ENCODE measurements around the gene GLUL. TPM values are rescaled to one million over a fixed set of nuclear protein-coding genes. Genes with fewer than 3 reads are reported as not detected.
A peak's percentile ranks its signal among the peaks of the same experiment; 100 is the strongest.

The GLUL gene
- total RNA-seq, 2 experiments from 2014 or later: 50.6 to 52.8 TPM

DNA sequence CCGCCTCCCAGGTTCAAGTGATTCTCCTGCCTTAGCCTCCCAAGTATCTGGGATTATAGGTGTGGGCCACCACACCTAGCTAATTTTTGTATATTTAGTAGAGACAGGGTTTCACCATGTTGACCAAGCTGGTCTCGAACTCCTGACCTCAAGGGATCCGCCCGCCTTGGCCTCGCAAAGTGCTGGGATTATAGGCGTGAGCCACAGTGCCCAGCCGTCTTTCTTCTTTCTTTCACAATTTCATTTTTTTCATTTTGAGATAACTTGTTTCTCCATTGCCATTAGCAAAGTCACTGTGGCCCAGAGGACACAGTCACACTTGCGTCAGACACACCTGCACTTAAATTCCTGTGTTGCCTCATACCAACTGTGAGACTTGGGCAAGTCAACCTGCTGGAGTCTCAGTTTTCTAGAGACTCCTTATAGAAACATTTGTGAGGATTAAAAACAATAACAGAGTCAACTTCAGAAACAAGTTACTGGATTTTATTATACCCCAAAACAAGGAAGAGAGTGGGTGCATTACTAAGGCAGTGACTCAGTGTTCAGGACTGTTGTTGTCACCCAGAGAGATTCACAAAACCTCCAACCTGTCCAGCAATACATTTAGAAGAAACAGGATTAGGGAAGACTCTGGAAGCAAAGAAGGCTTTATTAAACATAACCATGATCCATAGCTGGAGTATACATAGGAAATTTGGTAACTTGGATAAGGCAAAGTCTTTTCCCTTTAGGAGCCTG is 6.2 kb upstream of the GLUL start:
- H3K9me3 Mint-ChIP-seq: no peaks in the 10 kb centered on the region
- ChIA-PET POLR2A (no interaction called here), CTCF (interaction anchor here (1.0 to 9.1 kb wide), 14 partner anchors 9 to 430 kb away, joined by 3 to 270 read pairs (median 6); partner anchors contain the start of gene RGSL1)
- intact Hi-C loops (cut with micrococcal nuclease): no loop called here
- H3K4me1 Mint-ChIP-seq (ENCODE audit: low read depth): peaks cover 4% of the 10 kb centered on the region
- no peak overlapping the region for H3K4me3 Mint-ChIP-seq
- TF ChIP-seq CTCF (IDR thresholded peaks at IDR 0.05): no peak
- DNase-seq (no peak), ATAC-seq (no peak)
- H3K27me3 Mint-ChIP-seq: peaks cover 15% of the 10 kb centered on the region
- no peak overlapping the region for H3K27ac Mint-ChIP-seq
- H3K36me3 Mint-ChIP-seq (ENCODE audit: low read depth): no peaks in the 10 kb centered on the region

GRCh38 chr1:182395906-182396305 is 4.3 kb upstream of the GLUL start:
- no peaks in the 10 kb centered on the region for H3K36me3 Mint-ChIP-seq (ENCODE audit: low read depth)
- DNase-seq: no peak
- intact Hi-C loops (cut with micrococcal nuclease): loop anchor here (1.0 kb wide), 2 partner anchors 253 to 311 kb away; no protein-coding TSS in a partner anchor
- peaks cover 18% of the 10 kb centered on the region for H3K27me3 Mint-ChIP-seq
- CTCF ChIA-PET: interaction anchor here (0.6 to 9.1 kb wide), 20 partner anchors 9 to 397 kb away, joined by 3 to 270 read pairs (median 8); no protein-coding TSS in a partner anchor
- H3K4me1 Mint-ChIP-seq (ENCODE audit: low read depth): peaks cover 9% of the 10 kb centered on the region
- TF ChIP-seq CTCF (IDR thresholded peaks at IDR 0.05): no peak
- ATAC-seq: no peak
- H3K9me3 Mint-ChIP-seq: no peaks in the 10 kb centered on the region
- no peak overlapping the region for H3K4me3 Mint-ChIP-seq
- POLR2A ChIA-PET: interaction anchor here (1.4 to 1.5 kb wide), 2 partner anchors 253 to 311 kb away, joined by 4 to 5 read pairs; no protein-coding TSS in a partner anchor
- H3K27ac Mint-ChIP-seq: no peak overlapping the region

- no peak overlapping the region for H3K4me3 Mint-ChIP-seq
- peaks cover 27% of the 10 kb centered on the region for H3K27me3 Mint-ChIP-seq
- TF ChIP-seq CTCF (IDR thresholded peaks at IDR 0.05): no peak
- no peak overlapping the region for H3K27ac Mint-ChIP-seq
- DNase-seq (no peak), ATAC-seq (no peak)
- H3K4me1 Mint-ChIP-seq (ENCODE audit: low read depth): peaks cover 17% of the 10 kb centered on the region
- CTCF ChIA-PET: interaction anchor here (1.4 to 9.1 kb wide), 4 partner anchors 251 to 313 kb away, joined by 8 to 270 read pairs (median 42); no protein-coding TSS in a partner anchor
- peaks cover 7% of the 10 kb centered on the region for H3K36me3 Mint-ChIP-seq (ENCODE audit: low read depth)
- POLR2A ChIA-PET: no interaction called here
- intact Hi-C loops (cut with micrococcal nuclease): no loop called here
- H3K9me3 Mint-ChIP-seq: no peaks in the 10 kb centered on the region
These were observed 2.6 kb upstream of the GLUL start for GRCh38 chr1:182394055-182394775.

DNA sequence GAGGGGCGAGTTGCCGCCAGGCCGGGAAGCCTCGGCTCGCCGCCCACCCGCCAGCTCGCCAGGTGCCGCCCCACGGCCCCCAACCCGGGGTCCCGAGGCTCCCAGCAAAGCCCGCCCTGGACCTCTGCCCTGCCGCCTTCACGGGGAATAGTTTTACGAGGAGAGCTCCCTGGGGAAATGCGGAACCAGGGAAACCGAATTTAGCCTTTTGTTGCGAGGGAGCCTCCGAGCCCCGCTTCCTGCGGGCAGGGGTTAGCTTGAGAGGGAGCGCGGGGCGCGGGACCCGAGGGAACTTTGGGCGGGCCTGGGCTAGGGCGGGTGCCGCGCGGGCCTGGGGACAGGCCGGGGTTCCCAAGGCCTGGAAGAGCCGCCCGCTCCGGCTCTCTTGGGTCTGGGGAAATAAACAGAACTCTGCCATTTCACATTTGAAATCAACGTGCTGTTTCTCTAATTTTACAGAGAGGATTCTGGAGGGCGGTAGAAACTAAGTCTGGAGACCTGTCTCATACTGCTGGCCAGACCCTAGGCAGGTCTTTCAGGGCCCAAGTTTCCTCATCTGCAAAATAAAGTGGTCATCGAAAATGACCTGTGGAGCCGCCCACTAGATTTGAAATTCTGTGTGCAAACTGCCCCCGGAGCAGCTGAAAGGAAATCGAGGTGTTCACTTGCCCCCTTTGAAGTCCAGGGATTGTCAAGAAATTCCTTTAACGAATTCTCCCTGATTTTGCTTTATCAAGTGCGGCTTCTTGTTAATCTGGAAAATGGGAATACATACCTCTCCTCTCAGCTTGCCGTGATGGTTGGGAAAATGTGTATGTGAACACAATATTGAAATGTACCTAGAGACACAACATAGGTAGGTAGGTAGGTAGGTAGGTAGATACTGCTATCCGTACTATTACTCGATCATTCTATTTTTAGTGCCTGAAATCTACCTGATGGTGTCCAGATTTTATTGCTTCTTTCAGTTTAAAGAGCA is 749 bp upstream of the GLUL start:
- ATAC-seq (peak; percentile 3), DNase-seq (peak; percentile 21)
- peak overlapping the region; percentile 78 for H3K4me3 Mint-ChIP-seq
- no peak for TF ChIP-seq CTCF (IDR thresholded peaks at IDR 0.05)
- ChIA-PET POLR2A (no interaction called here), CTCF (interaction anchor here (1.0 to 9.1 kb wide), 3 partner anchors 17 to 307 kb away, joined by 3 to 270 read pairs (median 8); no protein-coding TSS in a partner anchor)
- intact Hi-C loops (cut with micrococcal nuclease): no loop called here
- peaks cover 19% of the 10 kb centered on the region for H3K4me1 Mint-ChIP-seq (ENCODE audit: low read depth)
- peaks cover 27% of the 10 kb centered on the region for H3K27me3 Mint-ChIP-seq
- no peak overlapping the region for H3K27ac Mint-ChIP-seq
- peaks cover 7% of the 10 kb centered on the region for H3K36me3 Mint-ChIP-seq (ENCODE audit: low read depth)
- no peaks in the 10 kb centered on the region for H3K9me3 Mint-ChIP-seq
